Frontal cortex (tissue), 4 donors: ENCODE measurements around the gene PRAMEF8. TPM values are rescaled to one million over a fixed set of nuclear protein-coding genes. Genes with fewer than 3 reads are reported as not detected.
A peak's percentile ranks its signal among the peaks of the same experiment; 100 is the strongest.
"Not testable (repeated sequence)": the region's sequence is repeated elsewhere in the genome, so short reads cannot be mapped to it uniquely, and the experiment has no call there.

Source experiments
- DNase-seq, 2 donors: peaks; one replicate each; pipeline ENCODE4 v3.0.0; 2012; ENCODE audit warnings: low spot score in 2 of 2
- FAIRE-seq: peaks from 2 replicates; lab custom pipeline; 2012; peaks lifted over from hg19 to GRCh38; lab: Jason Lieb, UNC
- total RNA-seq: library from RNA; depleted of rRNA; stranded (reverse); fragments of >200 nt; gene quantifications from one replicate; pipeline ENCODE4 v1.2.3, GENCODE V29; 2014
- donor health status: control.
- donor health status: control.
- donor health status: control.

PRAMEF8 gene
- total RNA-seq = not detected

DNA sequence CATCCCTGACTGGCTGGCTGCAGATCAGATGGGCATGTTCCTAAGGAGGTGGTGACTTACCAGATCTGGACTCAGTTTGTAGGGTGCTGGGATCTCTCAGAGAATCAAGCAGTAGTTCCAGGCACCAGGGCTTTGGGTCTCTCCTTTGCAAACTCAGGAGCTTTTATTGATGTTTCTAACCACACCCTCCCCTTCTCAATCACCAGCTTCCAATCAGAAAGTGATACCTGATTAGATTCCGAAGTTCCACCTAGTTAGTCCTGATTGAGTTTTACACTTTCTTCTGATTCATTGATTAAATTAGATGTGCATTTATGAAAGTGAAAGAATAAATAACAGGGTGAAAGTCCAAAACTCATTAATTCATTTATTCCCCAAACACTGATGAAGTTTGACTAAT is at the start of gene PRAMEF8:
Gene PRAMEF8 (minus strand): TSS at position 101 of the 400 bp plus-strand sequence. CDS start 1,046 bp downstream, outside the sequence.
- not testable (repeated sequence) for DNase-seq, FAIRE-seq

DNA sequence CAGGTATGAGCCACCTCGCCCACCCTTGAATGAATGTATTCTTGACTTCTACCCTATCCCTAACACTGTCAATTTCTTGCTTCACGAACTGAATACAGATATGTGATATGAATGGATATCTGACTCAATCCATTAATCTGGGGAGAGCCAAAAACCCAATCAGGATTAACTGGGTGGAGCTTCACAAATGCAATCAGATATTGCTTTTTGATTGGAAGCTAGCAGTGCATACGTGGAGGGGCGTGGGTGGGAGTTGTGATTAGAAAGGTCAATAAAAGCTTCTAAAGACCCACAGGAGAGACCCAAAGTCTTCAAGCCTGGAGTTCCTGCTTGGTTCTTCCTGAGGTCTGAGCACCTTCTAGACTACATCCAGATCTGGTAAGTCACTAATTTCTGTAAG is 30.3 kb upstream of the PRAMEF8 start, which contains the start of gene PRAMEF15:
Gene PRAMEF15 (plus strand): TSS at position 301 of the 400 bp plus-strand sequence. CDS start 2,827 bp downstream, outside the sequence.
- FAIRE-seq, DNase-seq: not testable (repeated sequence)

DNA sequence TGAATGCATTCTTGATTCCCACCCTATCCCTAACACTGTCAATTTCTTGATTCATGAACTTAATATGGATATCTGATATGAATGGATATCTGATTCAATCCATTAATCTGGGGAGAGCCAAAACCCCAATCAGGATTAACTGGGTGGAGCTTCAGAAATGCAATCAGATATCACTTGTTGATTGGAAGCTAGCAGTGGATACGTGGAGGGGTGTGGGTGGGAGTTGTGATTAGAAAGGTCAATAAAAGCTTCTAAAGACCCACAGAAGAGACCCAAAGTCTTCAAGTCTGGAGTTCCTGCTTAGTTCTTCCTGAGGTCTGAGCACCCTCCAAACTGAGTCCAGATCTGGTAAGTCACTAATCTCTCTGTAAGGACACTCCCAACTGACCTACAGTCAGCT is 18.3 kb upstream of the PRAMEF8 start, which contains the start of gene PRAMEF33:
Gene PRAMEF33 (plus strand): TSS at position 301 of the 400 bp plus-strand sequence. CDS start 2,416 bp downstream, outside the sequence.
- not testable (repeated sequence) for FAIRE-seq, DNase-seq

DNA sequence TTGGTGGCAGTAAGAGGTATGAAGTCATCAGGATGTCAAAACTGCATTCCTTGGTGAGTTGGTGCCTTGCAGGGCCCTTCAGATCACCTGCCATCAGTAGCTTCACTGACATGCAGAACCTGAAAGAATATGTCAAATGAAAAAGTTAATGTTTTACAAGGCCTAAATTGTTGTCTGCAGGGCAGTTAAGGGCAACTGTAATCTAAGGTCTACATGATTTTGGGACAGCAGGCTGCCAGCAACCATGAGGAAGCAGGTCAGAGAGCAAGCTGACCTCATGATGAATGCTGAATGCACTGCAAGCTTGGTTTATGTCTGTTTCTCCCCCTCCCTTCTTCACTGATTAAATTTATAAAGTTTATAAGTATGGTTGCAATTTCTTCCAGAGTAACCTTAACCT is 17.3 kb upstream of the PRAMEF8 start:
- not testable (repeated sequence) for FAIRE-seq

DNA sequence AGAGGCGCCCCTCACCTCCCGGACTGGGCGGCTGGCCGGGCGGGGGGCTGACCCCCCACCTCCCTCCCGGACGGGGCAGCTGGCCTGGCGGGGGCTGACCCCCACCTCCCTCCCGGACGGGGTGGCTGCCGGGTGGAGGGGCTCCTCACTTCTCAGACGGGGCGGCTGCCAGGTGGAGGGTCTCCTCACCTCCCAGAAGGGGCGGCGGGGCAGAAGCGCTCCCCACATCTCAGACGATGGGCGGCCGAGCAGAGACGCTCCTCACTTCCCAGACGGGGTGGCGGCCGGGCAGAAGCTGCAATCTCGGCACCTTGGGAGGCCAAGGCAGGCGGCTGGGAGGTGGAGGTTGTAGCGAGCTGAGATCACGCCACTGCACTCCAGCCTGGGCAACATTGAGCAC is 13.8 kb upstream of the PRAMEF8 start:
- DNase-seq, FAIRE-seq: not testable (repeated sequence)

More for the DNA sequence above, 17.3 kb upstream of the PRAMEF8 start:
- not testable (repeated sequence) for DNase-seq

DNA sequence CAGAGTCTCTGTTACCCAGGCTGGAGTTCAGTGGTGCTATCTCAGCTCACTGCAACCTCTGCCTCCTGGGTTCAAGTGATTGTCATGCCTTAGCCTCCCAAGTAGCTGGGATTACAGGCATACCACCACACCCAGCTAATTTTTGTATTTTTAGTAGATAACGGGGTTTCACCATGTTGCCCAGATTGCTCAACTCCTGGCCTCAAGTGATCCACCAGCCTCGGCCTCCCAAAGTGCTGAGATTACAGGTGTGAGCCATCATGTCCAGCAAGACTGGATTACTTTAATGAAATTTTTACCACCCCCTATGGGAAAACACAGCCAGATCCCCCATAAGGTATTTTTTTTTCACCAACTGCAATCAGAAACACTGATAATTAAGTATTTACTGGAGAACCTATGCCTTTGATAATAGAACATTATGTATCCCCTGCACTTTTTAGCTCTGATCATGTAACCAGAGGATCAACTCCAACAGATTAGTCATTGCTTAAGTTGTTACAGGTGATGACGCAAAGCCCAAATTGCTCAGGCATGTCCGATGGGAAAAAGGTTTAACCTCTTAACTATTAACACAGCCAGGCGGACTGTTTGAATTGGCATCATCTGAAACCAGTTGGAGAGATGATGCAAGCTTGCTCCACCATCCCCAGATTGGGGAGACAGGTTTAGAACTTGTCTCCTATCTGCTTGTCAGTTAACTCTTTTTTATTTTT is 12.4 kb upstream of the PRAMEF8 start:
- DNase-seq, FAIRE-seq: not testable (repeated sequence)

DNA sequence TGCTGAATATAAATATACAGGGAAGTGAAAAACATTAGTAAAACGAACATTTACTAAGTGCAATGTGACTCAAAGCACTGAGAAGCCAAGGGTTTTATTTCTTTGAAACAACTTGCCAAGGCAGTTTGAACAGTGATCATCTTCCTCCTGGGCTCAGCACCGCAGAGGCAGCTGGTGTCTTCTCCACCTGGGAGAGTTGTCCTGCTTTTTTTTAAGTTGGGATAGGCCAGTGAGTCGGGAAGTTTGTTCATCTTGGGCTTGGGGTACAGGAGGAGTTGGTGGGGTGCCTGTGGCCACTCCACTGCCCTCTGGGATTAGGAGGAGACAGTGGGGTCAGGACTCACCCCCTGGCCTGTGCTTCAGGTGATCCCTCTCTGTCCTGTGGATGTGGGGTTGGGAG is 4.1 kb upstream of the PRAMEF8 start:
- not testable (repeated sequence) for FAIRE-seq, DNase-seq

DNA sequence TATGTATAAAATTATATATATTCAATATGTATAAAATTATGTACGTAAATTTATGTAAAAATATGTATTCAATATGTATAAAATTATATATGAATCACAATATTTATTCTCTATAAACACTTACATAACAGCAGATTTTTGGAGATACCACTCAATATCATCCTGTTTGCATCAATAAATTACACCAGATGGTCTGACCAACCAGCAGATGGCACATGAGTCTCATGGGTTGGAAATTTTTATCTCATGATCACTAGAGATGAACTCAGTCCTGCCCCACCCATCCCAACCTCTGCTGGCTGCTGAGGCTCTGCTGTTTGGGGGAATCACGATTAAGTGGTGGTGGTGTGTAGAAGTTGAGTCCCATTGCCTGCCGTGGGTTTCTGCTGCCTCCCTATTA is 5.3 kb downstream of the PRAMEF8 start:
- peak; percentile 39 for FAIRE-seq
- not testable (repeated sequence) for DNase-seq

DNA sequence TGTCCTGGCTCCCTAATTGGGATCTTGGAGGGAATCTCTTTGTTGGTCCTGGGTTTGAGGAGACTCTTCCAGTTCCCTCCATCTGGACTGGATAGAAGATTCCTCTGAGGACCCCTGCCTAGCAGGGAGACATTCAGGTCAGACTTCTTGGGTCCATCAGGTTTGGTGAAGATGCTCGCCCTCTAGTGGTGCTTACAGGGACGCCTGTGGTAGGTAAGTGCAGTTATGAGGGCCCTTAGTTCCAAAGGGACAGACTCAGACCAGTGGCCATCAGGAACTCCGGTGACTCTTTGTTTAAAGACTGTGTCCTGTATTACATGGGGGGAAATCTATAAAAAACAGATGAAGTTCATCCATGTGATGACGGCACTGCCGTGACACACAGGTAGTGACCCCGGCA is 7.9 kb downstream of the PRAMEF8 start:
- not testable (repeated sequence) for DNase-seq, FAIRE-seq

DNA sequence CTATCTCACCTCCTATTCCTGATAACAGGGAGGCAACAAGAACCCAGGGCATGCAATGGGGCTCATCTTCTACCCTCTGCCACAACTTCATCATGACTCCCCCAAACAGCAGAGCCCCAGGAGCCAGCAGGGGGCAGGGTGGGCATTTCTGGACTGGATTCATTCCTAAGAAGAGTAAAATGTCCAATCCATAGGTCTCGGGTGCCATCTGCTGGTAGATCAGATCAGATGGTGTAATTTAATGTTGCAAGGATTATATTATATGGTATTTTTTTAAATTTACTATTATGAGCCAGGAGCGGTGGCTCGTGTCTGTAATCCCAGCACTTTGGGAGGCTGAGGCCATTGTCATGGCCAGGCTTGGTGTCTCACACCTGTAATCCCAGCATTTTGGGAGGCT is 19.8 kb downstream of the PRAMEF8 start:
- DNase-seq, FAIRE-seq: not testable (repeated sequence)

DNA sequence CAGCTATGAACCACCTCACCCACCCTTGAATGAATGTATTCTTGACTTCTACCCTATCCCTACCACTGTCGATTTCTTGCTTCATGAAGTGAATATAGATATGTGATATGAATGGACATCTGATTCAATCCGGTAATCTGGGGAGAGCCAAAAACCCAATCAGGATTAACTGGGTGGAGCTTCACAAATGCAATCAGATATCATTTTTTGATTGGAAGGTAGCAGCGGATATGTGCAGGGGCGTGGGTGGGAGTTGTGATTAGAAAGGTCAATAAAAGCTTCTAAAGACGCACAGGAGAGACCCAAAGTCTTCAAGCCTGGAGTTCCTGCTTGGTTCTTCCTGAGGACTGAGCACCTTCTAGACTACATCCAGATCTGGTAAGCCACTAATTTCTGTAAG is 31.0 kb downstream of the PRAMEF8 start, which contains the start of gene PRAMEF5:
Gene PRAMEF5 (plus strand): TSS at position 301 of the 400 bp plus-strand sequence. CDS start 5,071 bp downstream, outside the sequence.
- FAIRE-seq = not testable (repeated sequence)

DNA sequence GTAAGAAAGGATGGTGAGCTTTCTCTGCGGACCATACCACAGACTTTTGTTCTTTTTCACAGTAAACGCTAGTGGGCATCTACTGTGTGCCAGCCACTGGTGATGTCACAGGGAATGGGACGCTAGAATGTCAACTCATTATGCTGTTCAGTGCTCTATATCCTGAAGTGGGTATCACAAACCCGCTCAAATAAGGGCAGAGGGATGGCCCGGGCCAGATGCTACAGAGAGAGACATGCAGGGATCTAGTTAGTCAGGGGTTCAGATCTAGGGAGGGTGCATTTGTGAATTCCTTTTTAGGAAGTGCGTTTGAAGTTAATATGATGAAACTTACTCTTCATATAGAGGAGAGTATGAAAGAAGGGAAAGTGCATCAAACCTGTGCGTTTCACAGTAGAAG is 37.8 kb downstream of the PRAMEF8 start:
- DNase-seq, FAIRE-seq: not testable (repeated sequence)

More for the DNA sequence above, 31.0 kb downstream of the PRAMEF8 start, which contains the start of gene PRAMEF5:
- DNase-seq = not testable (repeated sequence)

DNA sequence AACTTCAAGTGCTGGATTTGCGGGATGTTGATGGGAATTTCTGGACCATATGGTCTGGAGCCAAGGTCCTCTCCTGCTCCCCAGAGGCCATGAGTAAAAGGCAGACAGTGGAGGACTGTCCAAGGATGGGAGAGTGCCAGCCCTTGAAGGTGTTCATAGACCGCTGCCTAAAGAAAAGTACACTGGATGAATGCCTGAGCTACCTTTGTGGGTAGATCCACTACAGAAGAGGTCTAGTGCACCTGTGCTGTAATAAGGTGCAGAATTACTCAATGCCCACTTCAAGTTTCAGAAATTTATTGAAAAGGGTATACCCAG is 38.4 kb downstream of the PRAMEF8 start:
- not testable (repeated sequence) for DNase-seq, FAIRE-seq

DNA sequence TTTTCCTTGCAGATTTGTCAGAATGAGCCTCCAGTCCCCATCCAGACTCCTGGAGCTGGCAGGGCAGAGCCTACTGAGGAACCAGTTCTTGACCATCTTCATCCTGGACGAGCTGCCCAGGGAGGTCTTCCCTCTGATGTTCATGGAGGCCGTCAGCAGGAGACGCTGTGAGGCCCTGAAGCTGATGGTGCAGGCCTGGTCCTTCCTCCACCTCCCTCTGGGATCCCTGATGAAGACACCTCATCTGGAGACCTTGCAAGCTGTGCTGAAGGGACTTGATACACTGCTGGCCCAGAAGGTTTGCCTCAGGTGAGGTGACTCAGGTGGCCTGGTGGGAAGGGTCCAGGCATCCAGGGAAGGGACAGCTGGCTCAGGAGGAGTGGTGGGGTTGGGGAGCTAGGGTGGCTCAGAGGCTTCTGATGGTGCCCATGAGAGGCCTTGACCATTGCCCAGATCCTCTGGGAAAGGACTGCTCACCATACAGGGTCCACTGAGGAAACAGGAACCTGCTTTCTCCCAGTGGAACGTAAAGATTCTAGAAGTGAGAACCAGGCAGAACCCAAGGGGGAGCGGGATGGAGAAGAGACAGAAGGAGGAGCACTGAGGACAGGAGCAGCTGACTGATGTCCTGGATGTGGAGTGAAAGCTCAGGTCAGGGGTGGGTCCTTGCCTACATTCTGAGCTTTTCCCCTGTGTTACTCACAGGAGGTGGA is 38.9 kb downstream of the PRAMEF8 start:
- not testable (repeated sequence) for FAIRE-seq, DNase-seq

DNA sequence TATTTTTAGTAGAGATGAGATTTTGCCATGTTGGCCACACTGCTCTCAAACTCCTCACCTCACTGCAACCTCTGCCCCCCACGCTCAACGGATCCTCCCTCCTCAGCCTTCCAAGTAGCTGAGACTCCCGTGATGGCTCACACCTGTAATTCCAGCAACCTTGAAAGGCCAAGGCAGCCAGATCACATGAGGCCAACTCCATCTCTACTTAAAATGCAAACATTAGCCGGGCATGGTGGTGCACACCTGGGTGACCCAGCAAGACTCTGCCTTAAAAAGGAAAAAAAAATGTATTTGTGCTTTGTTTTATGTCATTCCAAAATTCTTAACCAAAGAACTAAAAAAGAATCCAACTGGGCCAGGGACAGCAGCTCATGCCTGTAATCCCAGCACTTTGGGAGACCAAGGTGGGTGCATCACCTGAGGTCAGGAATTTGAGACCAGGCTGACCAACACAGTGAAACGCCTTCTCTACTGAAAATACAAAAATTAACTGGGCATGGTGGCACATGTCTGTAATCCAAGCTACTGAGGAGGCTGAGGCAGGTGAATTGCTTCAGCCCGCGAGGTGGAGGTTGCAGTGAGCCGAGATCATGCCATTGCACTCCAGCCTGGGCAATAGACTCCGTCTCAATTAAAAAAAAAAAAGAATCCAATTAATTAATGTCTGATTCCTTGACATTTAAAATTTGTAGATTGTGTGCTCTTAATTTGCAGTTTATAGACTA is 41.2 kb downstream of the PRAMEF8 start:
- not testable (repeated sequence) for FAIRE-seq, DNase-seq

DNA sequence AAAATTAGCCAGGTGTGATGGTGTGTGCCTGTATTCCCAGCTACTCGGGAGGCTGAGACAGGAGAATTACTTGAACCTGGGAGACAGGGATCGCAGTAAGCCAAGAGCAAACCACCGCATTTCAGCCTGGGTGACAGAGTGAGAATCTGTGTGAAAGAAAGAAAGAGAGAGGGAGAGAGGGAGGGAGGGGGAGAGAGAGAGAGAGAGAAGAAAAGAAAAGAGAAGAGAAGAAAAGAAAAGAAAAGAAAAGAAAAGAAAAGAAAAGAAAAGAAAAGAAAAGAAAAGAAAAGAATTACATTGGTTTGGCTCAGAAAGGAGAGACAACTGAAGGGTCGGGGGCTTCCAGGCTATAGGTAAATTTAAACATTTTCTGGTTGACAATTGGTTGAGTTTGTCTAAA is 45.3 kb downstream of the PRAMEF8 start:
- not testable (repeated sequence) for DNase-seq, FAIRE-seq

DNA sequence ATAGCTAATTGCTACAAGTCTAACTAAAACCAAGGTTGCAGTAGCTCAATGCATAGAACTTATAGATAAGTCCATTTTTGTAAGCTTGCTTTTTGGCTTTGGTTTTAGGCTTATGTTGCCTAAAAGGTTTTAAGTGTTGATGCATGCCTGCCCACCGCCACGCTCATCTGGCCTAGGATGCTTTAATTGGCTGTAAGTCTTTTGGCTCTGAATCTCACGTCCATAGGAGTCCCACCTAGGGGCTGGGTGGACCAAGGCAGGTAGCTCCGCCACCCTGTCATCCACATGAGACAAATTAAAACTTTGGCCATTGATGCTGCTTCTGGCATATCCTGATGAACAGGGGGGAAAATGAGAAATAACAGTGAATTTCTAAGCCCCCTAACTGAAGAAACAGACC is 47.4 kb downstream of the PRAMEF8 start:
- not testable (repeated sequence) for DNase-seq, FAIRE-seq

DNA sequence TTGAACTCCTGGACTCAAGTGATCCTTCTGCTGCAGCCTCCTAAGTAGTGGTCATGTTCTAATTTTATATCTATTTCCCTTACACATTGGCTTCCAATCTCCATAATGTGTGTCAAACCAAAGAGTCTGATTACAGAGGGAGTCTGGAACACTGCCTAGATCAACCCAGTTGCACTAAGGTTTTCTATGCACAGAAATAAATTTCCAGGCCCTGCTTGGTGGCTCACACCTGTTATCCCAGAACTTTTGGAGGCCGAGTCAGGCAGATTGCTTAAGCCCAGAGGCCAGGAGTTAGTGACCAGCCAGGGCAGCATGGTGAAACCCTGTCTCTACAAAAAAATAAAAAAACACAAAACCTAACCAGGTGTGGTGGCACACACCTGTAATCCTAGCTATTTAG is 50.9 kb downstream of the PRAMEF8 start:
- DNase-seq = not testable (repeated sequence)

DNA sequence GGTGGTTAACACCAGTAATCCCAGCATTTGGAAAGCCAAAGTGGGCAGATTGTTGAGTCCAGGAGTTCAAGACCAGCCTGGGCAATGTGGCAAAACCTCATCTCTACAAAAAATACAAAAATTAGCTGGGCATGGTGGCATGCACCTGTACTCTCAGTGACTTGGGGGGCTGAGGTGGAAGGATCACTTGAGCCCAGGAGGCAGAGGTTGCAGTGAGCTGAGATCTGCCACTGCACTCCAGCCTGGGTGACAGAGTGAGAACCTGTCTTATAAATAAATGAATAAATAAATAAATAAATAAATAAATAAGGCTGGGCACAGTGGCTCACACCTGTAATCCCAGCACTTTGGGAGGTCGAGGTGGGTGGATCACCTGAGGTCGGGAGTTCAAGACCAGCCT is 52.9 kb downstream of the PRAMEF8 start:
- not testable (repeated sequence) for FAIRE-seq

More for the DNA sequence above, 50.9 kb downstream of the PRAMEF8 start:
- not testable (repeated sequence) for FAIRE-seq

More for the DNA sequence above, 52.9 kb downstream of the PRAMEF8 start:
- not testable (repeated sequence) for DNase-seq
